Measurements from ENCODE around the gene SPRY2.

DNA sequence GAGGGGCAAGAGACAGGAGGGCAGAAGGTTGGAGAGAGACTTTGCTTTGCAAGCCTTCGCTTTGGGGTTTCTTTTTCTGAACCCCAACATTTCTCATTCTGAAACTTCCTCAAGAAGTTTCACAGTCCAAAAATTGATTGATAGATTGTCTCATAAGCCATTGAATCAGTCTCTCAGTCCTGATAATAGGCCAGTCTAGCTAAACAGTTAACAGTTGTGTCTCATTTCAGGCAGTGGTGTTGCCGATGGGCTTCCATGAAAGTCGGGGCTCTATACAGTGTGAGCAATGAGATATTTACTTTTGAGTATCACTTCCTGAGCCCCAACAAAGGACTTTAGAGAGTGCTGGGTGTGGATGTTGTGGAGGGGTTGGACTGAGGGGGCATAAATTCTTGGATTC lies 26.5 kb upstream of the SPRY2 start:
- no peak for TF ChIP-seq EZH2 (IDR thresholded peaks at IDR 0.05; ENCODE audit: borderline replicate concordance, low read depth, low read length, poor library complexity, severe bottlenecking)
- TF ChIP-seq, protein P1, sequence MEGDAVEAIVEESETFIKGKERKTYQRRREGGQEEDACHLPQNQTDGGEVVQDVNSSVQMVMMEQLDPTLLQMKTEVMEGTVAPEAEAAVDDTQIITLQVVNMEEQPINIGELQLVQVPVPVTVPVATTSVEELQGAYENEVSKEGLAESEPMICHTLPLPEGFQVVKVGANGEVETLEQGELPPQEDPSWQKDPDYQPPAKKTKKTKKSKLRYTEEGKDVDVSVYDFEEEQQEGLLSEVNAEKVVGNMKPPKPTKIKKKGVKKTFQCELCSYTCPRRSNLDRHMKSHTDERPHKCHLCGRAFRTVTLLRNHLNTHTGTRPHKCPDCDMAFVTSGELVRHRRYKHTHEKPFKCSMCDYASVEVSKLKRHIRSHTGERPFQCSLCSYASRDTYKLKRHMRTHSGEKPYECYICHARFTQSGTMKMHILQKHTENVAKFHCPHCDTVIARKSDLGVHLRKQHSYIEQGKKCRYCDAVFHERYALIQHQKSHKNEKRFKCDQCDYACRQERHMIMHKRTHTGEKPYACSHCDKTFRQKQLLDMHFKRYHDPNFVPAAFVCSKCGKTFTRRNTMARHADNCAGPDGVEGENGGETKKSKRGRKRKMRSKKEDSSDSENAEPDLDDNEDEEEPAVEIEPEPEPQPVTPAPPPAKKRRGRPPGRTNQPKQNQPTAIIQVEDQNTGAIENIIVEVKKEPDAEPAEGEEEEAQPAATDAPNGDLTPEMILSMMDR (conservative IDR thresholded peaks at IDR 0.05; ENCODE audit: low read depth, low read length), result no peak
